GM19240 (cell line): ENCODE data around the gene HSPB1.
"Not testable (repeated sequence)": the region's sequence is repeated elsewhere in the genome, so short reads cannot be mapped to it uniquely, and the experiment has no call there.

Experiments used
- DNase-seq: peaks from one replicate; pipeline ENCODE4 v3.0.0; 2011; ENCODE audit warnings: low spot score; ENCODE audit not compliant: insufficient read length

Gene HSPB1

GRCh38 chr7:76333511-76334101 is 31.1 kb downstream of the HSPB1 start:
- DNase-seq = no peak

- DNase-seq = no peak
These were observed 32.0 kb downstream of the HSPB1 start for GRCh38 chr7:76334320-76334967.

- not testable (repeated sequence) for DNase-seq
These were observed 32.9 kb downstream of the HSPB1 start for GRCh38 chr7:76335417-76335816.

- DNase-seq = no peak
These were observed 33.6 kb downstream of the HSPB1 start for GRCh38 chr7:76336094-76336493.

GRCh38 chr7:76337147-76337546 is 34.7 kb downstream of the HSPB1 start:
- no peak for DNase-seq

GRCh38 chr7:76338298-76339084 is 36.0 kb downstream of the HSPB1 start:
- no peak for DNase-seq

- DNase-seq = no peak
These were observed 38.2 kb downstream of the HSPB1 start for GRCh38 chr7:76340617-76341131.

GRCh38 chr7:76342222-76342621 is 39.7 kb downstream of the HSPB1 start:
- no peak for DNase-seq

- DNase-seq = no peak
These were observed 40.9 kb downstream of the HSPB1 start for GRCh38 chr7:76343294-76343930.

- DNase-seq = no peak
These were observed 41.5 kb downstream of the HSPB1 start for GRCh38 chr7:76343931-76344321.

- DNase-seq = no peak
These were observed 43.6 kb downstream of the HSPB1 start for GRCh38 chr7:76346097-76346496.

- DNase-seq = no peak
These were observed 44.3 kb downstream of the HSPB1 start for GRCh38 chr7:76346778-76347177.

GRCh38 chr7:76347710-76348109 is 45.2 kb downstream of the HSPB1 start:
- no peak for DNase-seq

- no peak for DNase-seq
These were observed 46.9 kb downstream of the HSPB1 start for GRCh38 chr7:76349313-76349885.

- no peak for DNase-seq
These were observed 48.9 kb downstream of the HSPB1 start for GRCh38 chr7:76351372-76351771.

GRCh38 chr7:76352193-76352592 is 49.7 kb downstream of the HSPB1 start:
- no peak for DNase-seq

GRCh38 chr7:76353744-76354143 is 51.3 kb downstream of the HSPB1 start:
- DNase-seq = no peak
